ENCODE data around the gene KAZN.

The KAZN gene

GRCh38 chr1:14866911-14867612 is 268.6 kb downstream of the KAZN start:
- DNase-seq, result no peak

DNA sequence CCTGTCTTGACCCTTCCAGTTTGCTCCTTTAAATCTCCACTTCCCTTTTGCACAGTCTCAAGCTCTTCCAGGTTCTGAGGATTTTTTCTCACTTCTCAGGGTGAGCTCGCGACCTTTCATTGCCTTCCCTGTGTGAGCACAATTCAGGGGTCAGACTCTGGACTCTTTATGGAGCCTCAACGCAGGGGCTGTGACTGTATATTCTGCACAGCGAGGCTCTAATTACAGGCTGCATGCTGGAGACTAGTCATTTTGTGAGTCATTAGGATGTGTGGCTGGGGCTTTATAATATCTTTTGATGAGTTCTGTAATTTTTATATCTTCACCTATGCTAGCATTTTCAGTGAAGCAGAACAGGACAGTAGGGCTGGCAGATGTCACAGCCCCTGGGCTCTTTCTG is 270.7 kb downstream of the KAZN start:
- DNase-seq, result no peak

DNA sequence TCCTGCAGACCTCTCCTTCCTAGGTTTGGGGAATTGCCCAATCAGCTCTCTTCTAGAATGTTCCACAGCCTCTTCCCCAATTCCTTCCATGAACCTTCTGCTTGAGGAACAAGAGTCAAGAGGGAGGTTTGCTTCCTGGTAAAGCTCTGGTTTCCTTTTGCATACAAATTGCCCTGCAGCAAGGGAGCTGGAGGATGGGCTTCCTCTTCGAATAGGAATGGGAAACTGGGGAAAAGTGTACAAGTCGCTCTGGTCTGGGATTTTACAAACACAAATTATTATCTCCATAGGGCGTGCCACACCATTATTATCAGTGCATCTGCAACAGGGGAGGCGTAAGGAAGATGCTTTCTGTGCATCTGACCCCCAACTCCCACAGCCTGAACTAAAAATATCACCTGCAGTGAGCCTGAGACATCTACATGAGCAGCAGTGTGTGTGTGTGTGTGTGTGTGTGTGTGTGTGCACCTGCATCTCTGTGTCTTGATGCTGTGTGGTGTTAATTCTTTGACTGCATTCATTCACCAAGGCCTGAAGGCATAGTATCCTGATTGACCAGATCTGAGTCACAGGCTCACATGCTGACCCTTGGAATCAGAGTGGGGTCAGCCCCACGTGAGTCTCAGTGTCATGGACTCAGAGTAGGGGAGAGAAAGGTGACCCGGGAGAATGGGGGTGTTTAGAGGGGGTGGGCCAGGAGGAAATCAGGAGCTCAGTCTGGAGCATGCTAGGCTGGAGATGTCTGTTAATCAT is 272.9 kb downstream of the KAZN start:
- DNase-seq, result no peak

DNA sequence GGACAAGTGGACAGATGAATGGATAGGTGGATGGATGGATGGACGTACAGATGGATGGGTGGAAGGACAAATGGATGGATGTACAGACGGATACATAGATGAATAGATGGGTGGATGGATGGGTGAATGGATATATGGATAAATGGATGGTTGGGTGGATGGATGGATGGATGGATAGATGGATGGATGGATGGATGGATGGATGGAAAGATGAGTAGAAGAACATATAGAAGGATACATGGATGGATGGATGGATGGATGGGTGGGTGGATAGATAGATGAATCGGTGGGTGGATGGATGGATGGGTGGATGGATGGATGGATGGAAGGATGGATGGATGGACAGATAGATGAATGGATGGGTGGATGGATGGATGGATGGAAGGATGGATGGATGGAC is 274.3 kb downstream of the KAZN start:
- DNase-seq, result no peak

- DNase-seq, result no peak
Observed at GRCh38 chr1:14873677-14874076, 275.2 kb downstream of the KAZN start.

GRCh38 chr1:14875524-14876509 is 277.3 kb downstream of the KAZN start:
- no peak for DNase-seq

DNA sequence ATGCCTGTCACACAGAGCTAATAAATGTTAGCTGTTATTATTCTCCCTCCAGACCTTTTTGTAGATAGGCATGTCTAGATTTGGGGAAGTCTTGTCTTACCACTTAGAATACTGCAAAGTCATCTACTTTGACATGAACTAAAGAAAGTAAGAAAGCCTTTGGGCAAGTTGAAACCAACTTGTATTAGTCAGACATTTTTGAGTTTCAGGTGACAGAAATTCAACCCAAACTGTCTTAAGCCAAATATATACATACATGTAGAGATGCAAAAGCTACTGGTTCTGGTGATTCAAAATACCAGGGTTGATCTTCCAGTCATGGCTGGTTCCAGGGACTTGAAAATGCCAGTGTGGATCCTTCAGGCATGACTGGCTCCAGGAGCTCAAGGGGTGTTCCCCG is 278.3 kb downstream of the KAZN start:
- DNase-seq, result no peak

DNA sequence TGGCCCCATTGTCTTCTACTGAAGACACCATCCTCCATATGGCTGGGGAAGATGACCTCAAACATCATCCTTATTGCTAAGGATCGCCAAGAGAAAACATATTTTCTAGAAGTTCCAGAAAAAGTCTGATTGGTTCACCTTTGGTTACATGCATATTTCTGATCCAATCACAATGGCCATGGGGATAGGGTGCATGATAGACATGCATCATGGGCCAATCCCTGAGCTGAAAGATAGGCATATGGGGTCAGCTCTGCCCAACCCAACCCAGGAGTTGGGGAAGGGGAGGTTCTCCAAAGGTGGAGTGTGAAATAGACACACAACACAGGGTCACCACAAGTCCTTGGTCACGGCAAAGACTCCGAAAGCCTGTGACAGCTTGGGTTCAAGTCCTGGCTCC is 278.7 kb downstream of the KAZN start:
- DNase-seq, result no peak

- no peak for DNase-seq
Observed at GRCh38 chr1:14878124-14878523, 279.6 kb downstream of the KAZN start.

- DNase-seq, result no peak
Observed at GRCh38 chr1:14878951-14879350, 280.5 kb downstream of the KAZN start.

- DNase-seq, result no peak
Observed at GRCh38 chr1:14880456-14881316, 282.2 kb downstream of the KAZN start.

GRCh38 chr1:14881775-14882672 is 283.5 kb downstream of the KAZN start:
- no peak for DNase-seq

DNA sequence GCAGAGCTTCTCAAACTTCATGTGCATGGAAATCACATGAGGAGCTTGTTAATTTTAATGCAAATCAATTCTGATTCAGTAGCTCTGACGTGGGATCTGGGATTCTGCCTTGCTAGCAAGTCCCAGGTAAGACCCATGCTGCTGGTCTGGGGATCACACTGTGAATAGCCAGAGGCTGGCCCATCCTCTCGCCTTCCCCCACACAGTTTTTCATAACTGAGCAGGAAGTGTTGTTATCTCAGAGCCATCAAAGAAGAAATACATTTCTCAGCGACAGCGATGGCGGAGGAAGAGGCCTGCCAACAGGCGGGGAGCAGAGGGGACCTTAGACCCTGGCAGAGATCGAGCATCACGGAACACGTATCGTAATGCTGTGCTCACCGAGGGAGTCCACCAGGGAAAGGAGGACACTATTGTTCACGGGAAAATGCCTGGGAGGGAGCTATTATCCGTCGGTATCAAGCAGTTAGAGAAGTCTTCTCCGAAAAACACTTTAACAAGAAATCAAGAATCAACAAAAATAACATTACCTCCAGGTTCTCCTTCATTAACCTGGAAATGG is 286.2 kb downstream of the KAZN start:
- DNase-seq, result no peak

- DNase-seq, result no peak
Observed at GRCh38 chr1:14887044-14887566, 288.6 kb downstream of the KAZN start.

DNA sequence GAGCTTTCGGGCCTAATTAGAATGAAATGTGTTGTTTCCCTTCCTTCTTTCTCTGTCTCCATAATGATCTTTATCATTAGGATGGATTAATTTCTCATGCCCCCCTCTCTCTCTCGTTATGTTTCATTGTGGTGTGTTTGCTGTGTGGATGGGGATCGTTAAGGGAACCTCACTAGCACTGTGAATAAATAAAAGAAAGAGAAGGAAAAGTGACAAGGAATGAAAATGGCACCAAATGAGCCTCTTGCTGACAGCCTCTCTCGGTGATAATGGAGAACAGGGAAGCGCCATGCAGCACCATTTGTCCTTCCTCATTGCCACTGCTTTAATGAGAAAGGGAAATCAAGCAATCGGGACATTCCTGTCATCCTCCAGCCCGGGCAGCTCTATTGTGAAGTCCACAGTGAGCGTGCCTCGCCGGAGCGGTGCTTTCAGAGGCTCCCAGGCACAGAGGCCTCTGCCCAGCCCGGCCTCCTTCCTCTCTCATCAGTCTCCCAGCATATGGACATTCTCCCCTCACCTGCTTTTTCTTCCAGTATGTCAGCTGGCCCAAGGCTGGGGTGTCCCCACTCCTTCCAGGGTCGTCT is 289.4 kb downstream of the KAZN start:
- no peak for DNase-seq

DNA sequence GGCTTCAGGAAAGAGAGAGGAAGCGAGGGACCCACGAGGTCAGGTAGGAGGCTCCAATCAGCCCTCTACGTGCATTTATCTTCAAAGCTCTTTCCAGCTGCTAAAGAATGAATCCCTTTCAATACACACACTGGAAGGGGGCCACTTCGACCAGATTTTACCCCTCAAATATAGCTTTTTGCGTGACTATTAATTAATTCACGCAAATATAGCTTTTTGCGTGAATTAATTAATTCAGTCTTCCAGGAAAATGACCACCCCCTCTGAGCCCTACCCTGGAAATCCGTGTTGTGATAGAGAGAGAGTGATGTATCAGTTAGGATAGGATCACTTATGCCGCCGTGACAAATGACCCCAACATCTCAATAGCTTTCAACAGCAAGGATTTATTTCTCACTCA is 289.9 kb downstream of the KAZN start:
- no peak for DNase-seq

- DNase-seq, result no peak
Observed at GRCh38 chr1:14889825-14890440, 291.4 kb downstream of the KAZN start.

GRCh38 chr1:14891991-14892390 is 293.5 kb downstream of the KAZN start:
- no peak for DNase-seq

DNA sequence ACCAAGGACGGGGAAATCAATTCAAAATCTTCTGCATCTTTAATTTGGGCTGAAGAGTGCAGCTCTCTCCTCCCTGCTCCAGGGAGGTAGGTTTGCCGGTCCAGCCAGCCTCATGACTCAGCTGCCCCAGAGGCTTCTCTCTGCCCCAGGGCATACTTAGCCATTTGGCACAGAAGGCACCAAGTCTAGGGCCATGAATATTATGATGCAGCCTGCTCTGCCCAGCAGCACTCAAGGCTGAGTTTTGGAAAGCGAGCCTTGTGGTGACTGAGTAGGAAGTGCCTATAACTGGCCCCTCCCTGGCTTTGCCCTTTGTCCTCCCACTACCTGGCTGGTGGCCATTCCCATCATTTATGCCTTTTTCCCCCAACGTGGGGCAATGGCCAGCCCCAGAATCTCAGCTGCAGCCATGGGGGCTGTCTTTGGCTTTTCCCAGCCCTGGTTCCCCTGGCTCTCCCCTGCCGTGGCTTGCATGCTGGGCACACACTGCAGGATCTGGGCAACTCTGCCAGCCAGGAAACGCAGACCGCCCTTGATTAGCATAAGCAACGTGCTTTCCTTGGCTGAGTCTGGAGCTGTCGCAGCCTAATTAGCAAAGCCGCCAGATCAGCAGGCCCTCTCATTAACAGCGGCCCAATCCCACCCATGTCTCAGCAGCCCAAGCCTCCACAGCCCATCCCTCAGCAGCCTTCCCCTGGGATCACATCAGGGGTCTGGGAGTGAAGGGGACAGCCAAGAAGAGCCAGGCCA is 296.5 kb downstream of the KAZN start:
- no peak for DNase-seq

Data from central memory CD4-positive, alpha-beta T cell (primary cell).